Upper lobe of left lung (tissue), 6 donors: ENCODE results near the gene CLASP1. TPM values are rescaled to one million over a fixed set of nuclear protein-coding genes. Genes with fewer than 3 reads are reported as not detected.

ENCODE experiments used
- ATAC-seq, 2 donors: fragments of 200-7000 bp; cut with Tn5 transposase; one replicate each; pipeline ENCODE4 v1.9.1; 2022; ENCODE audit warnings: mild to moderate bottlenecking in 2 of 2, moderate library complexity in 2 of 2; ENCODE audit not compliant: low FRiP score in 2 of 2
- DNase-seq, 2 donors: peaks; one replicate each; pipeline ENCODE4 v3.0.0-alpha.2; 2019 to 2020
- H3K27ac ChIP-seq, 4 donors: fragments of 200-600 bp; sonication (generic); one replicate each; pipeline ENCODE4 v1.5.1; 2016 to 2019
- H3K27me3 ChIP-seq, 4 donors: fragments of 200-600 bp; sonication (generic); one replicate each; pipeline ENCODE4 v1.5.1; 2017 to 2019
- H3K36me3 ChIP-seq, 4 donors: fragments of 200-600 bp; sonication (generic); one replicate each; pipeline ENCODE4 v1.5.1; 2016 to 2019
- H3K4me1 ChIP-seq, 4 donors: fragments of 200-600 bp; sonication (generic); one replicate each; pipeline ENCODE4 v1.5.1; 2018 to 2019
- H3K4me3 ChIP-seq, 4 donors: fragments of 200-600 bp; sonication (generic); one replicate each; pipeline ENCODE4 v1.5.1; 2017 to 2019; ENCODE audit warnings: mild to moderate bottlenecking in 2 of 4, moderate library complexity in 1 of 4
- H3K9me3 ChIP-seq, 4 donors: fragments of 200-600 bp; sonication (generic); one replicate each; pipeline ENCODE4 v1.5.1; 2018 to 2019
- CTCF ChIP-seq, 6 experiments: fragments of 450-650 bp in 4 of 6; fragments of 200-600 bp in 2 of 6; sonication (generic) in 2 of 6; IDR thresholded peaks; one replicate each; pipeline ENCODE4 v1.5.1; 2016 to 2019; ENCODE audit warnings: antibody characterized with exemption in 6 of 6
- EP300 ChIP-seq, 4 donors: sonication (generic); formaldehyde crosslinking; IDR thresholded peaks; one replicate each; pipeline ENCODE4 v1.5.1; 2017; ENCODE audit warnings: antibody characterized with exemption in 4 of 4, control low read depth in 2 of 4
- POLR2A ChIP-seq, 4 donors: fragments of 450-650 bp; IDR thresholded peaks; one replicate each; pipeline ENCODE4 v1.5.1; 2016 to 2017; ENCODE audit warnings: antibody characterized with exemption in 4 of 4, mild to moderate bottlenecking in 2 of 4
- POLR2AphosphoS5 ChIP-seq, 2 donors: sonication (generic); formaldehyde crosslinking; IDR thresholded peaks; one replicate each; pipeline ENCODE4 v1.5.1; 2017; ENCODE audit warnings: antibody characterized with exemption in 2 of 2
- WGBS, 2 donors: methylation state at CpG; one replicate each; pipeline ENCODE4 v1.1.5; 2017 to 2018; 5-methylcytosine and 5-hydroxymethylcytosine counted together
- total RNA-seq, 6 donors: library from RNA; depleted of rRNA in 4 of 6; stranded (reverse); fragments of >200 nt in 4 of 6; gene quantifications; one replicate each; pipeline versions ENCODE4 v1.1.0 to v1.2.1, GENCODE V29; 2016 to 2021
- donor health status: DM: no; HTN: no; CAD: no; lungs with moderate emphysema.
- donor health status: DM: no; HTN: yes; CAD: no; lungs with severe emphysema.

The CLASP1 gene
- total RNA-seq, 6 donors from 2014 or later = 36.3 to 95.3 (median 46.8) TPM

- no peaks in the 10 kb centered on the region for H3K9me3 ChIP-seq
Measured at GRCh38 chr2:121366040-121366439, 283.2 kb downstream of the CLASP1 start.

DNA sequence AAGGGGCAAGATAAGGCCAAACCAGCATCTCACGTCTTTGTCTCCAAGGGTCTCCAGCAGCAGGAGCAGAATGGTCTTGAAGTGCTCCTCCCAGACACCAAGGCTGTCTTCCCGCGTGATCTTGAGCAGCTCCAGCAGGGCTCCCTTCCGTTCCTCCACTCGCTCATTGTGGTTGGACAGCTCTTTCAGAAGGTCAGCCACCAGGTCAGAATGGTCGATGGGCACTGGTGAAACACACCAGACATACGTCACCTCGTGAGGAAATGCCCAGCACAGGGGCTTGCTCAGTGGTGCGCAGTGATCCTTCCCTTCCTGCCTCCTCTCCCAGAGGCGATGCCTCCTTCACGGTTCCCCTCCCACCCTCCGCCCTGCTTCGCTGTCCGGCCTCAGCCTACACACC is 284.2 kb downstream of the CLASP1 start:
- TF ChIP-seq EP300 (IDR thresholded peaks at IDR 0.05) (no peak), CTCF (IDR thresholded peaks at IDR 0.05) (no peak), POLR2A (IDR thresholded peaks at IDR 0.05) (no peak), POLR2AphosphoS5 (IDR thresholded peaks at IDR 0.05) (no peak)
- Histone ChIP-seq H3K4me1 (peaks cover 0 to 6% (median 2%) of the 10 kb centered on the region in 4 donors), H3K9me3 (no peaks in the 10 kb centered on the region), H3K27me3 (no peaks in the 10 kb centered on the region), H3K4me3 (no peak overlapping the region), H3K27ac (no peak overlapping the region), H3K36me3 (peaks cover 19 to 77% (median 48%) of the 10 kb centered on the region in 4 donors)
- DNase-seq (peak in 1 of 2 donors; percentile 39), ATAC-seq (no peak)
- WGBS, 2 donors = 91 to 92% methylated on average over 13 to 14 of the region's 14 CpGs

More at GRCh38 chr2:121366040-121366439, 283.2 kb downstream of the CLASP1 start:
- H3K4me3 ChIP-seq = no peak overlapping the region
- peaks cover 19 to 78% (median 43%) of the 10 kb centered on the region in 4 donors for H3K36me3 ChIP-seq
- TF ChIP-seq POLR2AphosphoS5 (IDR thresholded peaks at IDR 0.05) = no peak
- TF ChIP-seq EP300 (IDR thresholded peaks at IDR 0.05) = no peak
- TF ChIP-seq POLR2A (IDR thresholded peaks at IDR 0.05) = no peak
- TF ChIP-seq CTCF (IDR thresholded peaks at IDR 0.05) = no peak
- no peaks in the 10 kb centered on the region for H3K27me3 ChIP-seq
- no peak overlapping the region for H3K27ac ChIP-seq
- peaks cover 0 to 2% (median 0%) of the 10 kb centered on the region in 4 donors for H3K4me1 ChIP-seq
- DNase-seq (no peak), ATAC-seq (no peak)

DNA sequence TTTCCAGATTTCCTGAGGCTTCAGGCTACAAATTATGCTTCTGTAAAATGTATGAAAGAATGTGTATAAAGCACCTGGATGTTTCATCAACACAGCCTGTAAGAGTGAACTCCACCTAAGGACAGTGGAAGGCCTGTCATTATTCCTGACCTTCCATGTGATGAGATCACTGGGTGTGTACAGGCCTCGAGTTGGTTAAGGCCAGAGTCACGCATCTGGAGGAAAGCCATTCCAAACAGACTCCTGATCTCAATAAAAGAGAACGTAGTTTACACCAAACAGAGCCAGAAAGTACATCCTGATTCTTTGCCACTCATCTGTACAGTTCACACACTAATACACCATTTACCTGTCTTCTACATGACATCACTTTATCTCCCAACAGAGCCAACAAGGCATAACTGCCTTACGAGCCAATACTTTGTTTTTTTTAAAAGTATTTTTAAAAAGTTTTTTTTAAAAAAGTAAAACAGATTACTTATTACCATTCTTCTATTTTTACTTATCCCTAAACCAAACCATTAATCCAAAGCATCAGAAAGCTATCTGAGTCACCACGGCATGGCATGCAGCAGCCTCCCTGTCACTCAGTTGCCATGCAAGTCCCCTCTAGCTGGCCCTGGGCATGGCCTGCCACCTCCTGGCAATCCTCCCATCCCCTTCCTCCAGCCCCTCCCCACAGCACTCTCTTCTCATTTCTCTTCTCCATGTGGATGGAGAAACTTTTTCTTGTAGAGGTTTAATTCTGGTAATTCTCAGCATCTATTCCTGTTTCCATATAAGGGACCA is 285.4 kb downstream of the CLASP1 start:
- WGBS, 2 donors = 65 to 67% methylated on average over 5 of the region's 5 CpGs
- TF ChIP-seq POLR2AphosphoS5 (IDR thresholded peaks at IDR 0.05) (no peak), CTCF (IDR thresholded peaks at IDR 0.05) (no peak), POLR2A (IDR thresholded peaks at IDR 0.05) (no peak), EP300 (IDR thresholded peaks at IDR 0.05) (no peak)
- Histone ChIP-seq H3K36me3 (peaks cover 19 to 76% (median 47%) of the 10 kb centered on the region in 4 donors), H3K9me3 (no peaks in the 10 kb centered on the region), H3K27me3 (no peaks in the 10 kb centered on the region), H3K4me3 (no peak overlapping the region), H3K4me1 (peaks cover 0 to 6% (median 2%) of the 10 kb centered on the region in 4 donors), H3K27ac (no peak overlapping the region)
- ATAC-seq = peak in 1 of 2 donors; percentile 85
- no peak for DNase-seq

DNA sequence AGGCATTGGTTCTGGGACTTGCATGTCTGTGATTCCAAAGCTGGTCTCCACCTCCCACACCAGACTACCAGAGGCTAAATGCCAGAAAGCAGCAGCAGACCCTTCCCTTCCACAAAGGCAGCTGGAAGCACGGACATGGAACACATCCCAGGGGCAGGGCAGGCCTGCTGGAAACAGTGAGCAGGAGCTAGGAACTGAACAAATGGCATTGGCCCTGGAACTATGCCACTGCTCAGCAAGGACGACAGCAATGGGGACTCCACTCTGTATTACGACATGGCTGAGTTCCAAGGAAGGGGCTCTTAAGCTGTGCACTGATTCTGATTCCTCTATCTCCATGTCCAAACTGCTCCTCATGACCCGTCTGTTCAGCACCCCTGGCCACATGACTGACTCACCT is 286.5 kb downstream of the CLASP1 start:
- Histone ChIP-seq H3K27ac (no peak overlapping the region), H3K4me1 (peaks cover 0 to 6% (median 2%) of the 10 kb centered on the region in 4 donors), H3K36me3 (peaks cover 19 to 79% (median 46%) of the 10 kb centered on the region in 4 donors)

DNA sequence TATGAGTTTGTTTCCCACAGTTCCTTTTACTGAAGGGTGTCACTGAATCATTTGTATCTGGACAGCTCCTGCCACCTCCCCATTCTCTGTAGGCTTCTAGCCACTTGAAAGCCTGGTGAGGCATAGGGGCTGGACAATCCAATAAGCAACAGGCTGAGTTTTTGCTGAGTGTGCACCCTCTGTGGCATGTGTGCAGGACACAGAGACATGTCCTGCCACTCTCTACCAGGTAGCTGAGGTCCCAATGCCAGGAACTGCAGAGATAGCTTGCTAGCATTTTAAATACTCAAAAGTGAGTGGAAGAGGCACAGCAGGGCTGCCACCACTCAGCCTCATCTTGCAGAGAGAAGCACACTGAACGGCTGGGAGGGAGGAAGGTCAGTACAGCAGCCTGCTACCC is 287.0 kb downstream of the CLASP1 start:
- TF ChIP-seq EP300 (IDR thresholded peaks at IDR 0.05) (no peak), POLR2A (IDR thresholded peaks at IDR 0.05) (no peak), POLR2AphosphoS5 (IDR thresholded peaks at IDR 0.05) (no peak), CTCF (IDR thresholded peaks at IDR 0.05) (no peak)
- 93% methylated on average over 1 of the region's 1 CpG; no CpG with 5 or more reads in 1 of the 2 donors for WGBS, 2 donors
- Histone ChIP-seq H3K9me3 (no peaks in the 10 kb centered on the region), H3K4me1 (peaks cover 0 to 6% (median 2%) of the 10 kb centered on the region in 4 donors), H3K27me3 (no peaks in the 10 kb centered on the region), H3K27ac (no peak overlapping the region), H3K4me3 (no peak overlapping the region), H3K36me3 (peaks cover 16 to 79% (median 44%) of the 10 kb centered on the region in 4 donors)
- DNase-seq (no peak), ATAC-seq (no peak)

More for the DNA sequence above, 286.5 kb downstream of the CLASP1 start:
- ATAC-seq (peak in 1 of 2 donors; percentile 13), DNase-seq (no peak)
- Histone ChIP-seq H3K9me3 (no peaks in the 10 kb centered on the region), H3K4me3 (no peak overlapping the region), H3K27me3 (no peaks in the 10 kb centered on the region)
- 85 to 87% methylated on average over 4 of the region's 4 CpGs for WGBS, 2 donors
- TF ChIP-seq POLR2AphosphoS5 (IDR thresholded peaks at IDR 0.05) = no peak
